GM23338 (cell line): ENCODE results near the gene NFE2L3.

ENCODE experiments used
- CREB1 ChIP-seq: fragments of 250-450 bp; sonication (Bioruptor Pico); IDR thresholded peaks from 2 replicates; pipeline ENCODE4 v1.5.0; 2020; ENCODE audit warnings: low read depth, mild to moderate bottlenecking, moderate library complexity
- EZH2 ChIP-seq: fragments of 200-600 bp; sonication (generic); IDR thresholded peaks from one replicate; pipeline ENCODE4 v1.8.0; 2017; ENCODE audit warnings: antibody characterized with exemption, mild to moderate bottlenecking, low read depth; ENCODE audit not compliant: unreplicated experiment
- POLR2AphosphoS5 ChIP-seq: IDR thresholded peaks from 2 replicates; pipeline ENCODE4 v1.6.1; 2016; ENCODE audit warnings: antibody characterized with exemption, low read depth
- TF ChIP-seq, protein P1 (sequence below): IDR thresholded peaks from one replicate; pipeline ENCODE4 v1.6.1; 2018; ENCODE audit warnings: antibody characterized with exemption; ENCODE audit not compliant: unreplicated experiment
- TF ChIP-seq, protein P2 (sequence below), 2 experiments: fragments of 200-600 bp in 1 of 2; sonication (generic) in 1 of 2; conservative IDR thresholded peaks; 2 replicates each; pipeline versions ENCODE4 v1.5.1 to v1.6.1; 2016 to 2017; ENCODE audit warnings: antibody characterized with exemption in 2 of 2, low read depth in 2 of 2, mild to moderate bottlenecking in 2 of 2, moderate library complexity in 1 of 2

DNA sequence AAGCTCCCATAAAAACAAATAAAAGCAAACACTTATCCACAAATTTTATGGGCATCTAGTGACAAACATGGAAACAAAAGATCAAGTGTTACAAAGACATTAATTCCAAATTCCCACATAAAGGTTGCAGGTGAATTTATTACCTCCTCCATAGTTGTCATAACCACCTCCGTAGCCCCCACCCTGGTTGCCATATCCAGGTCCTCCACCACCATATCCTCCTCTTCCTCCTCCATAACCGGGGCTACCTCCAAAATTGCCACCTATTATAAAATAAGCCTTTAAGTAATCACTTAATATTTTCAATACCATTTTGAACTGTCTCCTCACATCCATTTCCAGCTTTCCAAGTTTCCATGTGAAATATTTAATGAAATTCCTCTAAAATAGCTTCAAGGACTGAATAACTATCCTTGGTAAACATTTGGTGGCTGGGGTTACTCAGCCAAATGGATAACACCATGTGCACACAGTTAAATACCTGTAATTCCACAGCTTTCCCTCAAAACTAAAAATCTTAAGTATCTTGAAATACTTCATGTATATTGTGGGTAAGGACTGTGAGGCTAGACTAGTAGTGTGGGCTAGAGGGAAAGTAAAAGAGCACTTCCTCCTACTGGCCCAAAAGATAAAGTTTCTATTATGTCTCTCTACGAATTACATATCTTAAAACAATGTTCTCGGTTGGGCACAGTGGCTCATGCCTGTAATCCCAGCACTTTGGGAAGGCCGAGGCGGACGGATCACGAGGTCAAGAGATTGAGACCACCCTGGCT is 41.6 kb downstream of the NFE2L3 start:
- TF ChIP-seq POLR2AphosphoS5 (no peak), CREB1 (no peak), EZH2 (no peak)
- TF ChIP-seq, protein P1, sequence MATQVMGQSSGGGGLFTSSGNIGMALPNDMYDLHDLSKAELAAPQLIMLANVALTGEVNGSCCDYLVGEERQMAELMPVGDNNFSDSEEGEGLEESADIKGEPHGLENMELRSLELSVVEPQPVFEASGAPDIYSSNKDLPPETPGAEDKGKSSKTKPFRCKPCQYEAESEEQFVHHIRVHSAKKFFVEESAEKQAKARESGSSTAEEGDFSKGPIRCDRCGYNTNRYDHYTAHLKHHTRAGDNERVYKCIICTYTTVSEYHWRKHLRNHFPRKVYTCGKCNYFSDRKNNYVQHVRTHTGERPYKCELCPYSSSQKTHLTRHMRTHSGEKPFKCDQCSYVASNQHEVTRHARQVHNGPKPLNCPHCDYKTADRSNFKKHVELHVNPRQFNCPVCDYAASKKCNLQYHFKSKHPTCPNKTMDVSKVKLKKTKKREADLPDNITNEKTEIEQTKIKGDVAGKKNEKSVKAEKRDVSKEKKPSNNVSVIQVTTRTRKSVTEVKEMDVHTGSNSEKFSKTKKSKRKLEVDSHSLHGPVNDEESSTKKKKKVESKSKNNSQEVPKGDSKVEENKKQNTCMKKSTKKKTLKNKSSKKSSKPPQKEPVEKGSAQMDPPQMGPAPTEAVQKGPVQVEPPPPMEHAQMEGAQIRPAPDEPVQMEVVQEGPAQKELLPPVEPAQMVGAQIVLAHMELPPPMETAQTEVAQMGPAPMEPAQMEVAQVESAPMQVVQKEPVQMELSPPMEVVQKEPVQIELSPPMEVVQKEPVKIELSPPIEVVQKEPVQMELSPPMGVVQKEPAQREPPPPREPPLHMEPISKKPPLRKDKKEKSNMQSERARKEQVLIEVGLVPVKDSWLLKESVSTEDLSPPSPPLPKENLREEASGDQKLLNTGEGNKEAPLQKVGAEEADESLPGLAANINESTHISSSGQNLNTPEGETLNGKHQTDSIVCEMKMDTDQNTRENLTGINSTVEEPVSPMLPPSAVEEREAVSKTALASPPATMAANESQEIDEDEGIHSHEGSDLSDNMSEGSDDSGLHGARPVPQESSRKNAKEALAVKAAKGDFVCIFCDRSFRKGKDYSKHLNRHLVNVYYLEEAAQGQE, result no peak
- TF ChIP-seq, protein P2, sequence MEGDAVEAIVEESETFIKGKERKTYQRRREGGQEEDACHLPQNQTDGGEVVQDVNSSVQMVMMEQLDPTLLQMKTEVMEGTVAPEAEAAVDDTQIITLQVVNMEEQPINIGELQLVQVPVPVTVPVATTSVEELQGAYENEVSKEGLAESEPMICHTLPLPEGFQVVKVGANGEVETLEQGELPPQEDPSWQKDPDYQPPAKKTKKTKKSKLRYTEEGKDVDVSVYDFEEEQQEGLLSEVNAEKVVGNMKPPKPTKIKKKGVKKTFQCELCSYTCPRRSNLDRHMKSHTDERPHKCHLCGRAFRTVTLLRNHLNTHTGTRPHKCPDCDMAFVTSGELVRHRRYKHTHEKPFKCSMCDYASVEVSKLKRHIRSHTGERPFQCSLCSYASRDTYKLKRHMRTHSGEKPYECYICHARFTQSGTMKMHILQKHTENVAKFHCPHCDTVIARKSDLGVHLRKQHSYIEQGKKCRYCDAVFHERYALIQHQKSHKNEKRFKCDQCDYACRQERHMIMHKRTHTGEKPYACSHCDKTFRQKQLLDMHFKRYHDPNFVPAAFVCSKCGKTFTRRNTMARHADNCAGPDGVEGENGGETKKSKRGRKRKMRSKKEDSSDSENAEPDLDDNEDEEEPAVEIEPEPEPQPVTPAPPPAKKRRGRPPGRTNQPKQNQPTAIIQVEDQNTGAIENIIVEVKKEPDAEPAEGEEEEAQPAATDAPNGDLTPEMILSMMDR (conservative IDR thresholded peaks at IDR 0.05; ENCODE audit: low read depth in 2 of 2), result no peak
